Neuron (in vitro differentiated cells): ENCODE results near the gene ULK1.

Source experiments
- H2AFZ ChIP-seq: one replicate; pipeline ENCODE4 v1.6.1; 2013; ENCODE audit warnings: low read depth, mild to moderate bottlenecking, inconsistent platforms, low read length, moderate library complexity
- H3K27me3 ChIP-seq: one replicate; pipeline ENCODE4 v1.6.1; 2013; ENCODE audit warnings: low read length; ENCODE audit not compliant: insufficient read depth
- H3K36me3 ChIP-seq: one replicate; pipeline ENCODE4 v1.6.1; 2013; ENCODE audit warnings: low read length; ENCODE audit not compliant: insufficient read depth
- H3K4me1 ChIP-seq: one replicate; pipeline ENCODE4 v1.6.1; 2013; ENCODE audit warnings: low read length; ENCODE audit not compliant: insufficient read depth
- H3K4me3 ChIP-seq: 2 replicates; pipeline ENCODE4 v1.5.1; 2013; ENCODE audit warnings: mild to moderate bottlenecking, low read length, moderate library complexity
- H3K9me3 ChIP-seq: one replicate; pipeline ENCODE4 v1.6.1; 2013; ENCODE audit warnings: low read length

ULK1 gene

GRCh38 chr12:131911028-131911650, 16.7 kb downstream of the ULK1 start:
- H2AFZ ChIP-seq = no peak overlapping the region
- no peaks in the 10 kb centered on the region for H3K9me3 ChIP-seq
- no peak overlapping the region for H3K4me3 ChIP-seq
- no peaks in the 10 kb centered on the region for H3K27me3 ChIP-seq
- H3K4me1 ChIP-seq = no peaks in the 10 kb centered on the region
- H3K36me3 ChIP-seq = peaks cover 82% of the 10 kb centered on the region

GRCh38 chr12:131911851-131912477, 17.5 kb downstream of the ULK1 start:
- Histone ChIP-seq H3K4me3 (no peak overlapping the region), H3K36me3 (peaks cover 80% of the 10 kb centered on the region), H3K4me1 (no peaks in the 10 kb centered on the region), H3K27me3 (no peaks in the 10 kb centered on the region), H2AFZ (no peak overlapping the region), H3K9me3 (no peaks in the 10 kb centered on the region)

DNA sequence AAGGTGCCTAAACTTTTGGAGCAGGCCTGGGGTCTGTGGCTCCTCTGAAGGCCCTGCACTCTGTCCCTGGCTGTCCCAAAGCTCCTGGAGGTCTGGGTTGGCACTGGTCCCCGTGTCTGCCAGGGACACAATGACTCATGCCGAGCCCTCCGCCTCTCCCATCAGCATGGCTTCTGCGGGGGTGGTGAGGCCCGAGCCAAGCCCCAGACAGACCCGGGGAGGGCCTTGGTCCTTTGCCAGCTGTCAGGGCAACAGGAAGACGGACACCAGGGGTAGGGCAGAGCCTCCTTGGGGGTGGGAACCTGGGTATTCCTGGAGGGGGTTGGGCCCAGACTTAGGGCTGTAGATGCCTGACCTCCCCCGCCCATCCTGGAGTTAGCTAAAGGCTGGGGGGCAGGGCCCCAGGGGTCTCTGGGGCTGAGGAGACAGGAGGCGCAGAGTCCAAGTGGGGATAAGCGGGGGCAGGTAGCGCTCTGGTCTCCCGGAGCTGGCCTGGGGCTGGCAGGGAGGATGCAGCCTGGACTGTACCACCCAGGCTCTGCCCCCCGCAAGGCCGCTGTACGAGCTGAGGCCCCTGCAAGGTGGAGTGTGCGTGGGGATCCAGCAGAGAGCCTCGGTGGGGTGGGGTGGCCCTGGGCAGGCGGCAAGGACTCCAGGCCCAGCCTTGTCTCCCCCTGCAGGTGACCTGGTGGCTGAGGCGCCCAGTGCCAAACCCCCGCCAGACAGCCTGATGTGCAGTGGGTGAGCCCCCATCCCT, 18.3 kb downstream of the ULK1 start:
- Histone ChIP-seq H3K4me1 (no peaks in the 10 kb centered on the region), H3K36me3 (peaks cover 76% of the 10 kb centered on the region), H3K9me3 (no peaks in the 10 kb centered on the region), H3K27me3 (no peaks in the 10 kb centered on the region), H2AFZ (no peak overlapping the region), H3K4me3 (no peak overlapping the region)

DNA sequence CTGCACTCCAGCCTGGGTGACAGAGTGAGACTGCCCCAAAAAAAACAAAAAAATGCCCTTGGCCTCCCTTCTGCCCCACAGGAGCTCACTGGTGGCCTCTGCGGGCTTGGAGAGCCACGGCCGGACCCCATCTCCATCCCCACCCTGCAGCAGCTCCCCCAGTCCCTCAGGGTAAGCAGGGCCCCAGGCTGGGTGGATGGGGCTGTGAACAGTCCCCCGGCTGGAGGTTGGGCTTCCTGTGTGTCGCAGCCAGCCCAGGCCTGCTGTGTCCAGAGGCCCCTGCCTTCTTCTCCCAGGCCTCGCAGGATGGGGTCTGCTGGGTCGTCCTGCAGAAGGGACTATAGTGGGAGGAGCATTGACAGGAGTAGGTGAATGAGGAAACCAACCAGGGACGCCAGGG, 19.2 kb downstream of the ULK1 start:
- Histone ChIP-seq H3K36me3 (peaks cover 73% of the 10 kb centered on the region), H3K9me3 (no peaks in the 10 kb centered on the region), H2AFZ (no peak overlapping the region), H3K4me1 (no peaks in the 10 kb centered on the region), H3K4me3 (no peak overlapping the region), H3K27me3 (no peaks in the 10 kb centered on the region)

- peaks cover 71% of the 10 kb centered on the region for H3K36me3 ChIP-seq
- H2AFZ ChIP-seq = no peak overlapping the region
- no peaks in the 10 kb centered on the region for H3K4me1 ChIP-seq
- H3K27me3 ChIP-seq = no peaks in the 10 kb centered on the region
- H3K4me3 ChIP-seq = no peak overlapping the region
- H3K9me3 ChIP-seq = no peaks in the 10 kb centered on the region
Measured at GRCh38 chr12:131914179-131914702, 19.8 kb downstream of the ULK1 start.

DNA sequence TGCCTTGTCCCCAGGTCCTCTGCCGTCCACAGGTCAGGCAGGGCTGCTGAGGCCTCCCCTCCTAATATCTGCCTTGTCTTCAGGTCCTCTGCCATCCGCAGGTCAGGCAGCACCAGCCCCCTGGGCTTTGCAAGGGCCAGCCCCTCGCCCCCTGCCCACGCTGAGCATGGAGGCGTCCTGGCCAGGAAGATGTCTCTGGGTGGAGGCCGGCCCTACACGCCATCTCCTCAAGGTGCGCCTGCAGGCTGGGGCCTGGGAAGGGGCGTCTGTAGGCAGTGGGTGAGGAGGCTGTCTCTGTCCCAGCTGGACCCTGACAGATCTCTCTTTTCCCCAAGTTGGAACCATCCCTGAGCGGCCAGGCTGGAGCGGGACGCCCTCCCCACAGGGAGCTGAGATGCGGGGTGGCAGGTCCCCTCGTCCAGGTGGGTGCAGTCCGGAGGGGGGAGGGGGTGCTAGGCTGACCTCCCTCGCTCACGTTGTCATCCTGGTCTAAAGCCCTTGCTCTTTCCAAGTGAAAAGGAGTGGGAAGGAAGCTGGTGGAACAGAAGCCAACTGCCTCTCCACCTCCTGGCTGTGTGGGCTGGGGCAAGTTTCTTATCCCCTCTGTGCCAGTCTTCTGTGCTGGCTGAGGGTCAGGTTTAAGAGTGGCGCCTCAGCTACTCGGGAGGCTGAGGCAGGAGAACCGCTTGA, 20.7 kb downstream of the ULK1 start:
- H3K36me3 ChIP-seq = peaks cover 71% of the 10 kb centered on the region
- H3K27me3 ChIP-seq = no peaks in the 10 kb centered on the region
- no peaks in the 10 kb centered on the region for H3K4me1 ChIP-seq
- H3K4me3 ChIP-seq = no peak overlapping the region
- no peak overlapping the region for H2AFZ ChIP-seq
- H3K9me3 ChIP-seq = no peaks in the 10 kb centered on the region

GRCh38 chr12:131915823-131916222, 21.4 kb downstream of the ULK1 start:
- H3K36me3 ChIP-seq = peaks cover 71% of the 10 kb centered on the region
- no peak overlapping the region for H2AFZ ChIP-seq

GRCh38 chr12:131916306-131917138, 22.1 kb downstream of the ULK1 start:
- no peaks in the 10 kb centered on the region for H3K9me3 ChIP-seq
- no peak overlapping the region for H2AFZ ChIP-seq
- H3K27me3 ChIP-seq = no peaks in the 10 kb centered on the region
- H3K4me3 ChIP-seq = no peak overlapping the region
- H3K4me1 ChIP-seq = no peaks in the 10 kb centered on the region
- peaks cover 71% of the 10 kb centered on the region for H3K36me3 ChIP-seq

More at GRCh38 chr12:131915823-131916222, 21.4 kb downstream of the ULK1 start:
- H3K4me3 ChIP-seq = no peak overlapping the region
- no peaks in the 10 kb centered on the region for H3K27me3 ChIP-seq
- H3K4me1 ChIP-seq = no peaks in the 10 kb centered on the region
- H3K9me3 ChIP-seq = no peaks in the 10 kb centered on the region

GRCh38 chr12:131917139-131917710, 22.8 kb downstream of the ULK1 start:
- Histone ChIP-seq H2AFZ (no peak overlapping the region), H3K4me3 (no peak overlapping the region), H3K4me1 (no peaks in the 10 kb centered on the region), H3K36me3 (peaks cover 72% of the 10 kb centered on the region), H3K27me3 (no peaks in the 10 kb centered on the region), H3K9me3 (no peaks in the 10 kb centered on the region)

DNA sequence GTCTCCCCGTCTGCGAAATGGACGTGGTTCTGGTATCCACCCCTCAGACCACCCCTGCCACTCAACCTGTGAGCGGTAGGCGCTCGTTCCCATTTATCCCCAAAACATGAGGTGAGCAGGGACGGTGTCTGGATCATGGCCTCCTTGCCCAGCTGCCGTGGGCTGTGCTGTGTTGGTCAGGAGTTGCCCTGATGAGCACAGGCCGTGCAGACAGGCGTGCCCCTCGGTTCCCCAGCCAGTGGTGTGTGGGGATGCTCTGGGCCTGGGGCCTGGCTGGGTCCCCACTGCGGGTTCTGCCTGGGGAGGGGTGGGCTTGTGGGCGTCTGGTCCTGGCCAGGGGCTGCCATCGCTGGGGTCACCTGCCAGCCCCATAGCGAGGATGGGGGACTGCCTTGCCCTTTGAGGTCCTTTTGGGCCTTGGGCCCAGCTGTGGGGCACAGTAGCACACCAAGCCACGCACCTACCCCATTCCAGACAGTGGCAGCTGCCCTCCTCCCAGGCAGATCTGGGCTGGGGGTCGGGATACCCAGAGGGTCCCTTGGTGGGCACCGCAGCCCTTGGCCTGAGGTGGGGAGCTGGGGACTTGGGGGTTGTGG, 23.4 kb downstream of the ULK1 start:
- Histone ChIP-seq H3K36me3 (peaks cover 71% of the 10 kb centered on the region), H3K9me3 (no peaks in the 10 kb centered on the region), H3K27me3 (no peaks in the 10 kb centered on the region), H3K4me1 (no peaks in the 10 kb centered on the region), H2AFZ (no peak overlapping the region), H3K4me3 (no peak overlapping the region)

DNA sequence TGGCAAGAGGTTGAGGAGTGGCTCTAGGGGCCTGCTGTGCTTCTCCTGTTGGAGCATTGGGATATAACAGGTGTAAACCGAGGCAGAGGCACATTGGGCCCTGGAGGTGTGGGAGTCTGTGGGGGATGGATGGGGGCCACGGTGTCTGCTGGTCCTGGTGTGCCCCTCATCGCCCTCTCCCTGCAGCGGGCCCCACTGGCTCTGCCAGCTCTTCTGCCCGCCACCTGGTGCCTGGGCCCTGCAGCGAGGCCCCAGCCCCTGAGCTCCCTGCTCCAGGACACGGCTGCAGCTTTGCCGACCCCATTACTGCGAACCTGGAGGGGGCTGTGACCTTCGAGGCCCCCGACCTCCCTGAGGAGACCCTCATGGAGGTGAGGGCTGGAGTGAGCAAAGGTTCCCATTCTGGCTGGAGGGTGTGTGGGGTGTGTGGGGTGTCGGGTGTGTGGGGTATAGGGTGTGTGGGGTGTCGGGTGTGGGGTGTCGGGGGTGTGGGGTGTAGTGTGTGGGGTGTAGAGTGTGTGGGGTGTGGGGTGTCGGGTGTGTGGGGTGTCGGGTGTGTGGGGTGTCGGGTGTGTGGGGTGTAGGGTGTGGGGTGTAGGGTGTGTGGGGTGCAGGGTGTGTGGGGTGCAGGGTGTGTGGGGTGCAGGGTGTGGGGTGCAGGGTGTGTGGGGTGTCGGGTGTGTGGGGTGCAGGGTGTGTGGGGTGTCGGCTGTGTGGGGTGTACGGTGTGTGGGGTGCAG, 24.1 kb downstream of the ULK1 start:
- Histone ChIP-seq H2AFZ (no peak overlapping the region), H3K4me1 (no peaks in the 10 kb centered on the region), H3K27me3 (no peaks in the 10 kb centered on the region), H3K9me3 (no peaks in the 10 kb centered on the region), H3K36me3 (peaks cover 70% of the 10 kb centered on the region), H3K4me3 (no peak overlapping the region)
